Measurements from ENCODE around the gene SDS. TPM values are rescaled to one million over a fixed set of nuclear protein-coding genes. Genes with fewer than 3 reads are reported as not detected.

SDS gene
- total and polyA plus RNA-seq, 2 experiments from 2014 or later = 0.57 TPM; not detected in 1

DNA sequence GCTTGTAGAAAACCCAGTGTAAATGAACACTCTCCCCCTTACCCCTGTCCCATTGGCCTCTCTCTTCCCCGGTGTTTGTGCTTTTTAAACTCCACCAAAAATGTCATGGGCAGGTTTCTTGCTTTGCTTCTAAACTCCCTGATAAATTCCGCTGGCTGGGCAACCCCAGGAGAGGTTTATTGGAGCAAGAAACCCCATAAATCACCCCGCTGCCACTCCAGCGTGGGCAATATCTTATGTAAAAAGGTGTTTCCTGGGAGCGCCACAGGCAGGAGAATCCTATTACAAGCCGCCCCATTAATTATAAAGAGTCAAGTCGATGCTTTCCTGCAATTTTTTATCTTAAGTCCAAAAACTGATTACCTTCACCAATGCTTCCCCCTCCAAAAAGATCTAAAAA is 45.2 kb upstream of the SDS start:
- H3K4me3 Mint-ChIP-seq = no peak overlapping the region
- DNase-seq (ENCODE audit: low spot score) (no peak), ATAC-seq (no peak)
- H4K20me1 ChIP-seq (replicated peaks; ENCODE audit: insufficient read depth) = 0 out of 2 replicates have a peak, but pooled peaks cover 4% of the 10 kb centered on the region
- H3K36me3 Mint-ChIP-seq (ENCODE audit: low read depth) = no peaks in the 10 kb centered on the region
- no peak overlapping the region for H3K27ac Mint-ChIP-seq
- no peak overlapping the region for H2AFZ ChIP-seq
- H3K36me3 ChIP-seq (ENCODE audit: insufficient read depth) = no peaks in the 10 kb centered on the region
- H3K9me3 Mint-ChIP-seq = no peaks in the 10 kb centered on the region
- no peaks in the 10 kb centered on the region for H3F3A ChIP-seq (replicated peaks; ENCODE audit: low read depth)
- TF ChIP-seq NANOG (IDR thresholded peaks at IDR 0.05; ENCODE audit: borderline replicate concordance) (no peak), JUNB (IDR thresholded peaks at IDR 0.05; ENCODE audit: unreplicated experiment) (no peak), REST (IDR thresholded peaks at IDR 0.05; ENCODE audit: unreplicated experiment) (no peak), ZNF114 (CRISPR knock-in tag; IDR thresholded peaks at IDR 0.05) (no peak), CTCF (conservative IDR thresholded peaks at IDR 0.05; ENCODE audit: low read depth in 2 of 2) (no peak), ZNF331 (CRISPR knock-in tag; IDR thresholded peaks at IDR 0.05; ENCODE audit: low read depth) (no peak), CREB1 (CRISPR knock-in tag; IDR thresholded peaks at IDR 0.05; ENCODE audit: low read depth) (no peak), STAT1 (IDR thresholded peaks at IDR 0.05; ENCODE audit: unreplicated experiment) (no peak), EZH2 (IDR thresholded peaks at IDR 0.05; ENCODE audit: low read depth, unreplicated experiment) (no peak), EZH2phosphoT487 (IDR thresholded peaks at IDR 0.05; ENCODE audit: unreplicated experiment) (no peak), POLR2AphosphoS5 (IDR thresholded peaks at IDR 0.05; ENCODE audit: low read depth) (no peak)
- TF ChIP-seq, protein P1, sequence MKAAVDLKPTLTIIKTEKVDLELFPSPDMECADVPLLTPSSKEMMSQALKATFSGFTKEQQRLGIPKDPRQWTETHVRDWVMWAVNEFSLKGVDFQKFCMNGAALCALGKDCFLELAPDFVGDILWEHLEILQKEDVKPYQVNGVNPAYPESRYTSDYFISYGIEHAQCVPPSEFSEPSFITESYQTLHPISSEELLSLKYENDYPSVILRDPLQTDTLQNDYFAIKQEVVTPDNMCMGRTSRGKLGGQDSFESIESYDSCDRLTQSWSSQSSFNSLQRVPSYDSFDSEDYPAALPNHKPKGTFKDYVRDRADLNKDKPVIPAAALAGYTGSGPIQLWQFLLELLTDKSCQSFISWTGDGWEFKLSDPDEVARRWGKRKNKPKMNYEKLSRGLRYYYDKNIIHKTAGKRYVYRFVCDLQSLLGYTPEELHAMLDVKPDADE (IDR thresholded peaks at IDR 0.05) = no peak
- TF ChIP-seq, protein P2, sequence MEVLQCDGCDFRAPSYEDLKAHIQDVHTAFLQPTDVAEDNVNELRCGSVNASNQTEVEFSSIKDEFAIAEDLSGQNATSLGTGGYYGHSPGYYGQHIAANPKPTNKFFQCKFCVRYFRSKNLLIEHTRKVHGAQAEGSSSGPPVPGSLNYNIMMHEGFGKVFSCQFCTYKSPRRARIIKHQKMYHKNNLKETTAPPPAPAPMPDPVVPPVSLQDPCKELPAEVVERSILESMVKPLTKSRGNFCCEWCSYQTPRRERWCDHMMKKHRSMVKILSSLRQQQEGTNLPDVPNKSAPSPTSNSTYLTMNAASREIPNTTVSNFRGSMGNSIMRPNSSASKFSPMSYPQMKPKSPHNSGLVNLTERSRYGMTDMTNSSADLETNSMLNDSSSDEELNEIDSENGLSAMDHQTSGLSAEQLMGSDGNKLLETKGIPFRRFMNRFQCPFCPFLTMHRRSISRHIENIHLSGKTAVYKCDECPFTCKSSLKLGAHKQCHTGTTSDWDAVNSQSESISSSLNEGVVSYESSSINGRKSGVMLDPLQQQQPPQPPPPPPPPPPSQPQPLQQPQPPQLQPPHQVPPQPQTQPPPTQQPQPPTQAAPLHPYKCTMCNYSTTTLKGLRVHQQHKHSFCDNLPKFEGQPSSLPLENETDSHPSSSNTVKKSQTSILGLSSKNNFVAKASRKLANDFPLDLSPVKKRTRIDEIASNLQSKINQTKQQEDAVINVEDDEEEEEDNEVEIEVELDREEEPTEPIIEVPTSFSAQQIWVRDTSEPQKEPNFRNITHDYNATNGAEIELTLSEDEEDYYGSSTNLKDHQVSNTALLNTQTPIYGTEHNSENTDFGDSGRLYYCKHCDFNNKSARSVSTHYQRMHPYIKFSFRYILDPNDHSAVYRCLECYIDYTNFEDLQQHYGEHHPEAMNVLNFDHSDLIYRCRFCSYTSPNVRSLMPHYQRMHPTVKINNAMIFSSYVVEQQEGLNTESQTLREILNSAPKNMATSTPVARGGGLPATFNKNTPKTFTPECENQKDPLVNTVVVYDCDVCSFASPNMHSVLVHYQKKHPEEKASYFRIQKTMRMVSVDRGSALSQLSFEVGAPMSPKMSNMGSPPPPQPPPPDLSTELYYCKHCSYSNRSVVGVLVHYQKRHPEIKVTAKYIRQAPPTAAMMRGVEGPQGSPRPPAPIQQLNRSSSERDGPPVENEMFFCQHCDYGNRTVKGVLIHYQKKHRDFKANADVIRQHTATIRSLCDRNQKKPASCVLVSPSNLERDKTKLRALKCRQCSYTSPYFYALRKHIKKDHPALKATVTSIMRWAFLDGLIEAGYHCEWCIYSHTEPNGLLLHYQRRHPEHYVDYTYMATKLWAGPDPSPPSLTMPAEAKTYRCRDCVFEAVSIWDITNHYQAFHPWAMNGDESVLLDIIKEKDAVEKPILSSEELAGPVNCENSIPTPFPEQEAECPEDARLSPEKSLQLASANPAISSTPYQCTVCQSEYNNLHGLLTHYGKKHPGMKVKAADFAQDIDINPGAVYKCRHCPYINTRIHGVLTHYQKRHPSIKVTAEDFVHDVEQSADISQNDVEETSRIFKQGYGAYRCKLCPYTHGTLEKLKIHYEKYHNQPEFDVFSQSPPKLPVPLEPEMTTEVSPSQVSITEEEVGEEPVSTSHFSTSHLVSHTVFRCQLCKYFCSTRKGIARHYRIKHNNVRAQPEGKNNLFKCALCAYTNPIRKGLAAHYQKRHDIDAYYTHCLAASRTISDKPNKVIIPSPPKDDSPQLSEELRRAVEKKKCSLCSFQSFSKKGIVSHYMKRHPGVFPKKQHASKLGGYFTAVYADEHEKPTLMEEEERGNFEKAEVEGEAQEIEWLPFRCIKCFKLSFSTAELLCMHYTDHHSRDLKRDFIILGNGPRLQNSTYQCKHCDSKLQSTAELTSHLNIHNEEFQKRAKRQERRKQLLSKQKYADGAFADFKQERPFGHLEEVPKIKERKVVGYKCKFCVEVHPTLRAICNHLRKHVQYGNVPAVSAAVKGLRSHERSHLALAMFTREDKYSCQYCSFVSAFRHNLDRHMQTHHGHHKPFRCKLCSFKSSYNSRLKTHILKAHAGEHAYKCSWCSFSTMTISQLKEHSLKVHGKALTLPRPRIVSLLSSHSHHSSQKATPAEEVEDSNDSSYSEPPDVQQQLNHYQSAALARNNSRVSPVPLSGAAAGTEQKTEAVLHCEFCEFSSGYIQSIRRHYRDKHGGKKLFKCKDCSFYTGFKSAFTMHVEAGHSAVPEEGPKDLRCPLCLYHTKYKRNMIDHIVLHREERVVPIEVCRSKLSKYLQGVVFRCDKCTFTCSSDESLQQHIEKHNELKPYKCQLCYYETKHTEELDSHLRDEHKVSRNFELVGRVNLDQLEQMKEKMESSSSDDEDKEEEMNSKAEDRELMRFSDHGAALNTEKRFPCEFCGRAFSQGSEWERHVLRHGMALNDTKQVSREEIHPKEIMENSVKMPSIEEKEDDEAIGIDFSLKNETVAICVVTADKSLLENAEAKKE (CRISPR knock-in tag; IDR thresholded peaks at IDR 0.05) = no peak
- no peaks in the 10 kb centered on the region for H3K79me2 ChIP-seq (replicated peaks; ENCODE audit: insufficient read depth)
- no peak overlapping the region for H3K4me3 ChIP-seq
- H3K9me2 ChIP-seq (ENCODE audit: insufficient read depth) = no peaks in the 10 kb centered on the region
- H3K4me2 ChIP-seq = no peak overlapping the region
- no peak overlapping the region for H3K27ac ChIP-seq (ENCODE audit: low read depth)
- H3K27me3 Mint-ChIP-seq (ENCODE audit: insufficient read depth, low read depth, poor library complexity) = peaks cover 10% of the 10 kb centered on the region
- H3K27me3 ChIP-seq (ENCODE audit: insufficient read depth) = no peaks in the 10 kb centered on the region
- H3K4me1 ChIP-seq (ENCODE audit: insufficient read depth) = no peaks in the 10 kb centered on the region
- peaks cover 5% of the 10 kb centered on the region; the same call in 2 of the 3 replicates for H3K4me1 Mint-ChIP-seq

Data from GM23338 (cell line).